Activated naive CD8-positive, alpha-beta T cell treated with anti-CD3 and anti-CD28 coated beads, Interleukin-2, amount 50 U/mL, for 16 hours (primary cell): Measurements from ENCODE around the gene SUSD6.

ENCODE experiments used
- DNase-seq: peaks from one replicate; pipeline ENCODE4 v3.0.0-alpha.2; 2020; ENCODE audit warnings: low read depth, low spot score

The SUSD6 gene

DNA sequence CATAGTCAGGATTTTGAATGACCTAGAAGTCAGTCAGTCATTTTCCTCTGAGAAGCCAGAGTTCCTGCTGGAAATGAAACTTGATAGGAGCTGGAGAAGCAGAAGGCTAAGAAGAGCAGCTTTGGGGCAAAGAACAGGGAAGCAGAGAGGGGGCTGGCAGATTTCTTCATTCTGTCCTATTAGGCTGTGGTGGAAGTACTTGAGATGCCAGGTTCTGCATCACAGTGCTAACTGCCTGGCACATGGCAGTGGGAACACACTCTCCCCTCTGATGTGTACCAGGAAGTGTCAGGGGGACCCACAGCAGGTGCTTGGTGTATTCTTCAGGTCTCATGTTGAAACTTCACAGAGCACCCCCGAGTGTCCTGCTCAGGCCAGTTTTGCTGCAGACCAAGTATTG is 61.0 kb downstream of the SUSD6 start:
- DNase-seq = no peak

GRCh38 chr14:69673104-69673503 is 61.7 kb downstream of the SUSD6 start:
- DNase-seq = no peak

DNA sequence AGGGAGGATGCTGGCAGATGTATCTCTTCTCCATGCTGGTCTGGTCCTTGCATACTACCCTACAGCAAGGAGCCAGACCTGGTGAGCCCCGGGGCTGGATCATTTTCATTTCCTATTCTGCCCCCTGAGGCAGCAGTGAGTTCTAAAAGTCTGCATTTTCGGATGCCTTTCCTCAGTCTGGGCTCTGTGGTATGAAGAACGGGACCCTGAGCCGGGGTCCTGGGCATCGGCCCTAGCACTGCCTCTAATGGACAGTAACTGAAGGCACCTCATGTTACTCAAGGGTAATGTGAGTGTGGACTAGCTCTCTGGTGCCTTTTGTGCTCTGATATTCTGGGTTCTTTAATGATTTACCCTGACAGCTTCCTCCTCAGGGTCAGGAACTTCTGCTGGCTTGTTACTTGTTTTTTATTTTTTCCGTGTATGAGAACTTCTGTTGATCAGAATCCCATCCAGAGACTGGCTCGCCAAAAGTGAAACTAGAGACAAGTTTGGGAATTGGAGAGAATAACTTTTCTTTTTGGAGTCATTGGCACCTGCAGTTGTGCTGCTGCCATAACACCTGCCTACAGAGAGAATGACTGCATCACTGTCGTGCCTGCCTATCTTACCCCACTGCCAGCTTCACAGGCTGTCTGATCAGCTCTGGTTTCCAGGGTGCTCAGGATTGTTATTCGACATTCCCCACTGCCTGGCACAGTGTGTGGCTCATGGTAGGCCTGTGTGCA is 62.3 kb downstream of the SUSD6 start:
- DNase-seq = no peak

DNA sequence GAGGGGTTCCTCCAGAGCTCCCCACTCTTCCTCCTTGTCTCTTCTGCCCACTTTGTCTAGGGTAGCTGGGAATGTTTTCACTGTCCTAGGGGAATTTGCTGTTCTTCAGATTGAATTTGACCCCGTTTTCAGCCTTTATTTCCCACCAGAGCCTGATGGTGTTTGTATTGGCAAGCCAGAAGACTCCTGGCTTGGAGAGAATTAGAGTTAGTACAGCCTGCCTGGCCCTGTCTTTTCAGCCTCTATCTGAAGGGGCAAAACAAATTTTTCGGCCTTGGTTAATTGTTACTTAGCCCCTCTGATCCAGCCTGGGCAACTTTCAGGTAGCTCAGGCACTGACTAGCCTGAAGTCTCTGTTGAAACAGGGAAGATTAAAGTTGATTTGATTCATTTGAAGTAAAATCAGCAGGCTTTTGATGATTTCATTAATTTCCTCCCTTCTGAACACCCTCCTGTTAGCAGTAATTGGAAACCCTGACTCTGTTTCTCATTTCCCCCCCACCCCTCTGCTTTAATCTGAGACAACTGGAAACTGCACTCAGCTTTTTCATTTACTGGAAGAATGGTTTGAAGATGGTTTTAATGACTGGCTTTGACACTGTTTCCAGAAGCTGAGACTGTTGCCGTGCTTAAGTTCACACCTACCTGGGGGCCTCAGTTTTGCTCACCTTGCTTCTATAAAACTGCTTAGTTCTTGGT is 63.3 kb downstream of the SUSD6 start:
- no peak for DNase-seq

GRCh38 chr14:69675245-69675583 is 63.8 kb downstream of the SUSD6 start:
- no peak for DNase-seq

GRCh38 chr14:69675877-69676416 is 64.6 kb downstream of the SUSD6 start:
- no peak for DNase-seq

GRCh38 chr14:69676723-69677122 is 65.3 kb downstream of the SUSD6 start:
- DNase-seq = no peak

- DNase-seq = no peak
Observed at GRCh38 chr14:69680297-69680696, 68.9 kb downstream of the SUSD6 start.

DNA sequence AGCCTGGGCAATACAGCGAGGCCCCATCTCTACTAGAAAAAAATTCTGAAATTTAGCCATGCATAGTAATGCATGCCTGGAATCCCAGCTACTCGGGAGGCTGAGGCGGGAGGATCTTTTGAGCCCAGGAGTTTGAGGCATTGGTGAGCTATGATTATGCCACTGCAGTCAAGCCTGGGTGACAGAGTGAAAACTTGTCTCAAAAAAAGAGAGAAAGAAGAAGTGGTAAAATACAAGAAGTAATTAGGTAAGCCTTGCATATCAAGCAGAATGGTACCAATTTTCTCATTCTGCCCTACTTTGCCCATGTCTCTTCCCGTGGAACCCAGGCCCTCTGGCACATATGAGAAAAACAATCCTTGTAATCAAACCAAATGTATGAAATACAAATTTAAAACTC is 70.7 kb downstream of the SUSD6 start:
- no peak for DNase-seq

GRCh38 chr14:69682621-69683263 is 71.3 kb downstream of the SUSD6 start:
- DNase-seq = no peak

- no peak for DNase-seq
Observed at GRCh38 chr14:69683971-69684370, 72.6 kb downstream of the SUSD6 start.

DNA sequence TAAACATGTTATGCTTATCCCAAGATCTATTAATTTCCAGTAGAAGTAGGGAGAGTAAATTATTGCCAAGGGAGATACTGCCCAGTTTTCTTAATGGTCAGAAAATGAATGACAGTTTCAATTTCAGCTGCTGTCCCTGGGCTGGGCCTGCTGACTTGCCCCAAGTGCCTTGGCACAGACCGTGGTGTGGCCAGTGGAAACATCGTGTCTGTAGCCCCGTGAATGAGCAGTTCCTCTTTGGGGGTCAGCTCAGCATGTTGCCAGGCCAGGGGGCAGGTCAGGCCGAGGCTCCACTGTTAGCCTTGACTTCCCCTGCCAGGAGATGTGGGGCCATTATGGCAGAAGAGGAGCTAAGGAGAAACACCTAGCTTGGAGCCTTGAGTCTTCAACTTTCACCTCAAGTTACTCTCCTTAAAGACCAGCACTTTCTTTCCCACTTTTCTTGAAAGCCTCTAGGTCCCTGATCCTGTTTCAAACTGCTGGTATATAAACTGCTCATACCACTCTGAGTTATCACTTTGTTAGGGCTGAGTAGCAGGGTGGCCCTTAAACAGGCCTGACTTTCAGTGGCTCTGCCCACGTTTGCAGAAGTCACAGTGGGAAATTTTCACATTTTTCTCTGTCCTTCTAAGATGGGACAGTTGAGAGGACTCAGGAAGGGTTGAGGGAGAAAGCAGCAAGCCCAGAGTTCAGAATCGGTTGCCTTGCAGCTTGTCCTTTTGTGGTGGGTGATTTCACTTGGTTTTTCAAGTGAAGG is 73.2 kb downstream of the SUSD6 start:
- DNase-seq = no peak

DNA sequence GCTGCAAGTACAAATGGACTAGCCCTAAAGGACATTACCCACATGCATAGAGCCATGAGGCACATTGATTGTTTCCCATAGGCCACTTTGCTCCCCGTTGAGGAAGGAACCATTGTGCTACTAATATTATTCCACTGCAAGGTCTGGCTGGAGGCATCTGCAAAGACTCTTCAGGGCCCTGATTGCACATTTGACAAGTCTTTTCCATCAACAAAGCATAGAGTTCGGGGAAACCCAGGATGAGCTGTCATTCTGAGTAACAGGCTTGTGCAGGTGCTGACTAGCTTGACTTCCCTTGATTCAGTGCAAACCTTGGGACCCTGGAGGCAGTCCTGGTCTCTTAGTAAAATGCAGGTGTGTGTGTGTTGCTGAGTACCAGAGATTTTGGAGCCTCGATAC is 73.8 kb downstream of the SUSD6 start:
- peak; percentile 51 for DNase-seq

- DNase-seq = no peak
Observed at GRCh38 chr14:69685716-69686115, 74.3 kb downstream of the SUSD6 start.

GRCh38 chr14:69687606-69688298 is 76.4 kb downstream of the SUSD6 start:
- no peak for DNase-seq

DNA sequence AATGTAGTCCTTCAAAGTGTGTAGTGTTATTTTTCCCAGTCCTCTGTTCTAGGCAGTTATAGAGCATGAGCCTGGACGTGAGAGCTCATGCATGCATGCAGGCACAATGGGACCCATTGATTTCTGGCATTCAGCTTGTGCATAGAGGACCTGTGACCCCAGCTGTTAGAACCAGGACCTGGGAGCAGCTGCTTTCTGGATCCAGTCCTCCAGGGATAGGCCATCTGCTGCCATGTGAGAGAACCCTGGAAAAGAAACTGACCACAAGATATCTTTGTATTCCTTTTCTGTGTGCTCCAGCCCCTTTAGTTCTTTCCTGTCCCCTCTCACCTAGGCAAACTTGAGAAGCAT is 76.9 kb downstream of the SUSD6 start:
- no peak for DNase-seq

GRCh38 chr14:69690042-69690441 is 78.6 kb downstream of the SUSD6 start:
- no peak for DNase-seq

DNA sequence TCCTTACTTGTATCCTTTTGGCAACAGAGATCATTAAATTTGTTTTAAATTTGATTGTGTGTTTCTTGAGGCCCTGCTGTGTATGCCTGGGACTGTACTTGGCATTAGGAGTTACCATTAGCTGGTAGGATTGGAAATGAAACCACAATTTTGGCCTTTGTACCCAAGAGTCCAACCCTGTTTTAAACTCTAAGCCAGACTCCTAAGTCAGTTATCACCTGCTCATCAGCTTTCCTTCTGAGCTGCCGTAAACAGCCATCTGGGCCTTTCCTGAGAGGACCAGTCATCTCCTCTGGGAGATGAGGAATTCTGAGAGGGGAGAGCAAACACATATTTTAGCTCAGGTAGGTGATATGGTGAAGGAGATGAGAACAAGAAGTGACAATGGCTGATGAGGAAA is 81.2 kb downstream of the SUSD6 start:
- no peak for DNase-seq

GRCh38 chr14:69693145-69693544 is 81.7 kb downstream of the SUSD6 start:
- no peak for DNase-seq

DNA sequence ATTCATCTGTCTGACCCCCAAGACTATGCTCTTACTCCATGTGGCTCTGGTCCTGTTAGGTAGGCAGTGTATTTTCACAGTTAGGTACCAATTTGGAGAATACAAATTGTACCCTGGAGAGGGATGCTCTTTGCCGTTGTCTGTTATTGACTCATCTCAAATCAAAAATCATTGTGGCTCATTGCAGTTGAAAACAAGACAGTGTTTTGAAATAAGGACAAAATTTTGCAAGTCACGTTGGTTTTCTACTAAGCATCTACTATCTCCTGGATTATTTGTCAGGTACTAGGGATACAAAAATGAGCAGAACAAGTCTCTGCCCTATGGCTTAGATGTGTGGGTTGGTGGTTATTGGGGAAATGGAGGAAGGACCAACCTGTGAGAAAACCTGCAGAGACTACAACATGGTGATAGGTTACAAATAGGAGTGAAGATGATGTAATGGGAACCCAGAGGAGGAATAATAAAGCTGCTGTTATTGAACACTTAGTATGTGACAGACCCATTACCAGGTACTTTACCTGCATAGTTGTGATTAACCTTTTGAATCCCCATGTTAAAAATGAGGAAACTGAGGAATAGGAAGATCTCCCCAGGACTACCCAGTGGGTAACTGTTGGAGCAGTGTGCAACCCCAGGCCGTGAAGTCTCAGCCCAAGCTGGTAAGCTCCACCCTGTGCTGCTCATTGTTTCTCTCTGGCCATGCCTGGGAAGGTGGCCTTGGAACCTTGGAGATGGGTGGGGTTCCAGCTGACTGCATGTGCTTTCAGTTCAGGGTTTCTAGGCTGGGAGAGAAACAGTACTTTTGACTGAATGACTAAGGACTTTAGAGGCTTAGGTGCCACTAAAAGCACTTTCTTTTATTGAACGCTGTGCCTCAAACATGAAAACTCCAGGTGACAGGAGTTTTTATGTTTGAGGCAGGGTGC is 82.7 kb downstream of the SUSD6 start:
- DNase-seq = no peak
